BJ (cell line): ENCODE measurements around the gene OOSP4B. TPM values are rescaled to one million over a fixed set of nuclear protein-coding genes. Genes with fewer than 3 reads are reported as not detected.
"Not testable (repeated sequence)": the region's sequence is repeated elsewhere in the genome, so short reads cannot be mapped to it uniquely, and the experiment has no call there.

Experiments used
- CTCF ChIA-PET: fragments of 350-600 bp; formaldehyde crosslinking; extraction: SDS; loops from one replicate; lab custom pipeline; 2021; ENCODE audit warnings: antibody characterized with exemption, inconsistent platforms; lab: Yijun Ruan, JAX
- POLR2A ChIA-PET: fragments of 300-600 bp; sonication (Branson Sonifier 250); formaldehyde crosslinking; extraction: SDS; loops from one replicate; lab custom pipeline; 2021; ENCODE audit warnings: antibody characterized with exemption; lab: Charles Lee
- DNase-seq: peaks from one replicate; pipeline ENCODE4 v3.0.0-alpha.2; 2011; ENCODE audit warnings: low read depth
- H3K27me3 ChIP-seq: 2 replicates; pipeline ENCODE4 v1.6.0; 2011; ENCODE audit warnings: low read length; ENCODE audit not compliant: control insufficient read depth, insufficient read depth
- H3K36me3 ChIP-seq: 2 replicates; pipeline ENCODE4 v1.5.1; 2011; ENCODE audit warnings: low read length; ENCODE audit not compliant: control insufficient read depth, insufficient read depth
- H3K4me3 ChIP-seq: 2 replicates; pipeline ENCODE4 v1.5.1; 2011; ENCODE audit warnings: low read depth, mild to moderate bottlenecking, control low read depth, low read length
- CTCF ChIP-seq: IDR thresholded peaks from 2 replicates; pipeline ENCODE4 v1.5.1; 2011; ENCODE audit warnings: low read depth, mild to moderate bottlenecking, control low read depth, inconsistent platforms, low read length, moderate library complexity; ENCODE audit not compliant: insufficient read depth
- polyA plus RNA-seq: library from polyadenylated mRNA; depleted of rRNA; stranded (reverse); fragments of >200 nt; gene quantifications from 2 replicates; pipeline ENCODE4 v1.2.3, GENCODE V29; 2011

Gene OOSP4B
- polyA plus RNA-seq, 1 experiment = not detected

GRCh38 chr11:60040109-60040508 lies 23.1 kb downstream of the OOSP4B start, which contains the start of gene OOSP2:
Gene OOSP2 (plus strand): TSS chr11:60040409. CDS start chr11:60040460, 51 bp downstream.
- ChIA-PET POLR2A (no interaction called here), CTCF (no interaction called here)
- TF ChIP-seq CTCF = no peak
- H3K4me3 ChIP-seq = no peak within 1 kb of the TSS
- no peaks in the 10 kb centered on the region for H3K27me3 ChIP-seq
- no peak for DNase-seq
- no peaks in the 10 kb centered on the region for H3K36me3 ChIP-seq

DNA sequence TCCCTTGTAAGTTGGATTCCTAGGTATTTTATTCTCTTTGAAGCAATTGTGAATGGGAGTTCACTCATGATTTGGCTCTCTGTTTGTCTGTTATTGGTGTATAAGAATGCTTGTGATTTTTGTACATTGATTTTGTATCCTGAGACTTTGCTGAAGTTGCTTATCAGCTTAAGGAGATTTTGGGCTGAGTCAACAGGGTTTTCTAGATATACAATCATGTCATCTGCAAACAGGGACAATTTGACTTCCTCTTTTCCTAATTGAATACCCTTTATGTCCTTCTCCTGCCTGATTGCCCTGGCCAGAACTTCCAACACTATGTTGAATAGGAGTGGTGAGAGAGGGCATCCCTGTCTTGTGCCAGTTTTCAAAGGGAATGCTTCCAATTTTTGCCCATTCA lies 33.4 kb downstream of the OOSP4B start:
- POLR2A ChIA-PET, H3K27me3 ChIP-seq, CTCF ChIA-PET, H3K36me3 ChIP-seq, DNase-seq, H3K4me3 ChIP-seq: not testable (repeated sequence)

DNA sequence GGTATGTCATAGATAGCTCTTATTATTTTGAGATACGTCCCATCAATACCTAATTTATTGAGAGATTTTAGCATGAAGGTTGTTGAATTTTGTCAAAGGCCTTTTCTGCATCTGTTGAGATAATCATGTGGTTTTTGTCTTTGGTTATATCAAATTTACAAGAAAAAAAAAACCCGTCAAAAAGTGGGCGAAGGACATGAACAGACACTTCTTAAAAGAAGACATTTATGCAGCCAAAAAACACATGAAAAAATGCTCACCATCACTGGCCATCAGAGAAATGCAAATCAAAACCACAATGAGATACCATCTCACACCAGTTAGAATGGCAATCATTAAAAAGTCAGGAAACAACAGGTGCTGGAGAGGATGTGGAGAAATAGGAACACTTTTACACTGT lies 33.9 kb downstream of the OOSP4B start:
- POLR2A ChIA-PET, H3K4me3 ChIP-seq, DNase-seq, CTCF ChIA-PET, H3K27me3 ChIP-seq, H3K36me3 ChIP-seq: not testable (repeated sequence)

DNA sequence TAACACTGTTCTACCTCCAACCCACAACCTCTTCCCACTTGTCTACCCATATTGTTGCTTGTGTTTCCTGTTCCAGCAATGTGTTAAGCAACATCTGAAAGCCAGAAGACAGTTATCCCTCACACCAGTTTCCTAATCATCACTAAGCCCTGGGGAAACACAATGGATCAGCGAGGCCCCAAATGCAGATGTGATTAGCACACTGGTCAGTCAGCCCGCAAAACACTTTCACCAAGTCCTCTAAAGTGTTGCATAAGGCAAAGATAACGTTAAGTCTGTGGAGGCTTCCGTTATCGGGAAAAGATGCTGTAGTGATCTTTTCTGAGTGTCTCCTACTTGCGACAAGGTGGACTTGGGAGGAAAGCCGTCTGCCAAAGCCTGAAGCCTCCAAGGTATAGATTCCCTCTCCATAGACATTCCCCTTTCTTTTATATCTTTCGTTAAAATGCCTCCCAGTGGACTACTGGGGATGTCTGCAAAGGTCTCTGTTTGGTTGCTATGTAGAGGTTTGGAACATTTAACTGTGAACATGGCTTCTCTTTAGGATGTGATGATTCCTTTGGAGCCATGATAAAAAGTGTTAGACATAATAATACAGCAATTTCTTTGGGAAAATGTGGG lies 39.5 kb downstream of the OOSP4B start, which contains the start of gene MS4A3:
Gene MS4A3 (plus strand): TSS at position 317 of the 621 bp plus-strand sequence. CDS start 4,496 bp downstream, outside the sequence.
- CTCF ChIA-PET = no interaction called here
- no peak within 1 kb of the TSS for H3K4me3 ChIP-seq
- TF ChIP-seq CTCF = no peak
- H3K27me3 ChIP-seq = no peaks in the 10 kb centered on the region
- POLR2A ChIA-PET = no interaction called here
- DNase-seq = no peak
- H3K36me3 ChIP-seq = no peaks in the 10 kb centered on the region

- ChIA-PET CTCF (no interaction called here), POLR2A (no interaction called here)
Observed at GRCh38 chr11:60059052-60059451, 42.1 kb downstream of the OOSP4B start.

More at GRCh38 chr11:60059052-60059451, 42.1 kb downstream of the OOSP4B start:
- no peak overlapping the region for H3K4me3 ChIP-seq
- H3K27me3 ChIP-seq = no peaks in the 10 kb centered on the region
- TF ChIP-seq CTCF = no peak
- no peaks in the 10 kb centered on the region for H3K36me3 ChIP-seq
- no peak for DNase-seq
